ENCODE data around the gene FOXP1. TPM values are rescaled to one million over a fixed set of nuclear protein-coding genes. Genes with fewer than 3 reads are reported as not detected.
A peak's percentile ranks its signal among the peaks of the same experiment; 100 is the strongest.

The FOXP1 gene
- total and polyA plus RNA-seq, 7 experiments from 2014 or later = 104 to 537 (median 444) TPM

DNA sequence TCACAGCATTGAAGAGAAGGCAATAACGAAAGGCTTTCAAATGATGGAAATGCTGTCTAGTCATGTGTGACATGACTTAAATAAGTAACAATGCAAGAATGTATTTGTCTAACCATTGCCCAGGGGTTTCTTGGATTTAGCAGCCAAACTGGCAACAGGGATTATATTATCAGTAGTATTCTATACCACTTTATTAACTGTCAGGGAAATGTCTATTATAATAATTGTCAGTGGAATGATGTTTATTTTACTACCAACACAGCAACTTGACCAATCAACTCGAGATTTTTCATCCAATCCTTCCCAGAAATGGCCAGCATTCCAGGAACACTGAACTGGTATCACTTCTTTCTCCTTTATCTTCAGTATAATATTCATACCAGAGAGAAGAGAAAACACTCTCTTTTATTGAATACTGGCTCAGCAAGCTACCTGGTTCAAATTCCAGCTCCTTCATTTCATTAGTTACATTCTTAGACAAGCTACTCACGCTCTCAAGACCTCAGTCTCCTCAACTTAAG lies 66.2 kb downstream of the FOXP1 start:
- Mint-ChIP-seq H3K27me3 (no peaks in the 10 kb centered on the region), H3K36me3 (peaks cover 0 to 3% (median 0%) of the 10 kb centered on the region in 5 donors), H3K27ac (no peak overlapping the region), H3K4me1 (peaks cover 0 to 12% (median 8%) of the 10 kb centered on the region in 7 donors), H3K4me3 (no peak overlapping the region), H3K9me3 (peaks cover 0 to 2% (median 0%) of the 10 kb centered on the region in 11 donors)
- POLR2A ChIA-PET = interaction anchor here (0.6 kb wide), 1 partner anchor 457 kb away, joined by 3 read pairs; no protein-coding TSS in a partner anchor
- ATAC-seq (no peak), DNase-seq (no peak)
- H3K9me3 ChIP-seq (ENCODE audit: control insufficient read depth in 2 of 3, low read length in 3 of 3) = no peaks in the 10 kb centered on the region
- H3K4me3 ChIP-seq (ENCODE audit: low read length) = no peak overlapping the region
- H3K36me3 ChIP-seq (ENCODE audit: control insufficient read depth in 2 of 3, insufficient read depth in 3 of 3, low read length in 3 of 3) = no peaks in the 10 kb centered on the region
- no peak overlapping the region for H3K27ac ChIP-seq (ENCODE audit: low read depth, low read length)
- H3K27me3 ChIP-seq (ENCODE audit: control insufficient read depth in 2 of 2, insufficient read depth in 2 of 2, low read length in 2 of 2) = no peaks in the 10 kb centered on the region
- H3K4me1 ChIP-seq (ENCODE audit: control insufficient read depth in 2 of 2, insufficient read depth in 2 of 2, low read length in 2 of 2) = peaks cover 0 to 2% of the 10 kb centered on the region in 2 donors
- intact Hi-C loops (cut with micrococcal nuclease) = loop anchor here in 1 of 2 donors (10.0 kb wide), 1 partner anchor 563 kb away; no protein-coding TSS in a partner anchor
- CTCF ChIA-PET = interaction anchor here (0.7 kb wide), 1 partner anchor 203 kb away, joined by 4 read pairs; no protein-coding TSS in a partner anchor

- Histone ChIP-seq H3K36me3 (ENCODE audit: control insufficient read depth in 2 of 3, insufficient read depth in 3 of 3, low read length in 3 of 3) (no peaks in the 10 kb centered on the region), H3K4me1 (ENCODE audit: control insufficient read depth in 2 of 2, insufficient read depth in 2 of 2, low read length in 2 of 2) (peaks cover 5 to 18% of the 10 kb centered on the region in 2 donors), H3K27me3 (ENCODE audit: control insufficient read depth in 2 of 2, insufficient read depth in 2 of 2, low read length in 2 of 2) (no peaks in the 10 kb centered on the region), H3K4me3 (ENCODE audit: low read length) (no peak overlapping the region), H3K9me3 (ENCODE audit: control insufficient read depth in 2 of 3, low read length in 3 of 3) (no peaks in the 10 kb centered on the region), H3K27ac (ENCODE audit: low read depth, low read length) (no peak overlapping the region)
- ATAC-seq (no peak), DNase-seq (no peak)
- peaks cover 0 to 2% (median 0%) of the 10 kb centered on the region in 11 donors for H3K9me3 Mint-ChIP-seq
- CTCF ChIA-PET = no interaction called here
- peak overlapping the region in 2 of 9 donors; percentile 6 to 33 for H3K27ac Mint-ChIP-seq
- peaks cover 0 to 3% (median 0%) of the 10 kb centered on the region in 5 donors for H3K36me3 Mint-ChIP-seq
- intact Hi-C loops (cut with micrococcal nuclease) = loop anchor here in 1 of 2 donors (10.0 kb wide), 1 partner anchor 561 kb away; no protein-coding TSS in a partner anchor
- POLR2A ChIA-PET = interaction anchor here (0.7 kb wide), 1 partner anchor 12 kb away, joined by 3 read pairs; no protein-coding TSS in a partner anchor
- H3K4me1 Mint-ChIP-seq = peaks cover 0 to 25% (median 10%) of the 10 kb centered on the region in 7 donors
- H3K27me3 Mint-ChIP-seq = no peaks in the 10 kb centered on the region
- no peak overlapping the region for H3K4me3 Mint-ChIP-seq
Observed at GRCh38 chr3:71515636-71516365, 67.7 kb downstream of the FOXP1 start.

GRCh38 chr3:71514621-71515020 lies 68.9 kb downstream of the FOXP1 start:
- intact Hi-C loops (cut with micrococcal nuclease) = loop anchor here (5.0 to 10.0 kb wide), 8 partner anchors 68 to 982 kb away; partner anchors contain the start of gene FOXP1 (in 1 of the 2)
- no peaks in the 10 kb centered on the region for H3K36me3 ChIP-seq (ENCODE audit: control insufficient read depth in 2 of 3, insufficient read depth in 3 of 3, low read length in 3 of 3)
- Mint-ChIP-seq H3K36me3 (peaks cover 0 to 3% (median 0%) of the 10 kb centered on the region in 5 donors), H3K27ac (no peak overlapping the region), H3K4me1 (peaks cover 1 to 33% (median 14%) of the 10 kb centered on the region in 7 donors), H3K9me3 (no peaks in the 10 kb centered on the region), H3K4me3 (no peak overlapping the region), H3K27me3 (no peaks in the 10 kb centered on the region)
- peaks cover 5 to 22% of the 10 kb centered on the region in 2 donors for H3K4me1 ChIP-seq (ENCODE audit: control insufficient read depth in 2 of 2, insufficient read depth in 2 of 2, low read length in 2 of 2)
- no peak overlapping the region for H3K4me3 ChIP-seq (ENCODE audit: low read length)
- H3K9me3 ChIP-seq (ENCODE audit: control insufficient read depth in 2 of 3, low read length in 3 of 3) = no peaks in the 10 kb centered on the region
- no peak overlapping the region for H3K27ac ChIP-seq (ENCODE audit: low read depth, low read length)
- ATAC-seq (no peak), DNase-seq (no peak)
- CTCF ChIA-PET = interaction anchor here (0.6 to 0.7 kb wide), 2 partner anchors 82 to 299 kb away, joined by 5 read pairs; no protein-coding TSS in a partner anchor
- no peaks in the 10 kb centered on the region for H3K27me3 ChIP-seq (ENCODE audit: control insufficient read depth in 2 of 2, insufficient read depth in 2 of 2, low read length in 2 of 2)
- POLR2A ChIA-PET = interaction anchor here (0.5 kb wide), 1 partner anchor 112 kb away, joined by 3 read pairs; no protein-coding TSS in a partner anchor

DNA sequence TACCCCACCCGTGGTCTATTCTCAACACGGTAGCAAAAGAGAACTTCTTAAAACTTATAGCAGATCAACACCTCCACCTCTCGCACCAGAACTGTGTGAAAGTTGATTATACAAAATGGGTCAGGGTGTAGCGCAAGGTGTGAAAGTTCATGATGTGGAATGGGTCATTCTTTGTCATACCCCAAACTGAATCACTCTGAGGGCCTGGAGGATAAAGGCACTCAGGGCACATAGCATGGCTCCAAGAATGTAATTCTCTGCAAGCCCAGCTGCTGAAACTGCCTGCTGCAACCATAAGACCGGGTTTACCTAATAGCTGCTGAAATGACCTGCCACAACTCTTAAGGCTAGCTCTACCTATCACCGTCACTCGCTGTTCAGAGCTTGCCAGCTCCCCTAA lies 70.0 kb downstream of the FOXP1 start:
- CTCF ChIA-PET = interaction anchor here (0.6 to 1.0 kb wide), 3 partner anchors 53 to 199 kb away, joined by 3 to 5 read pairs (median 4); no protein-coding TSS in a partner anchor
- Histone ChIP-seq H3K4me3 (ENCODE audit: low read length) (no peak overlapping the region), H3K27ac (ENCODE audit: low read depth, low read length) (no peak overlapping the region), H3K27me3 (ENCODE audit: control insufficient read depth in 2 of 2, insufficient read depth in 2 of 2, low read length in 2 of 2) (no peaks in the 10 kb centered on the region), H3K4me1 (ENCODE audit: control insufficient read depth in 2 of 2, insufficient read depth in 2 of 2, low read length in 2 of 2) (peaks cover 5 to 22% of the 10 kb centered on the region in 2 donors), H3K36me3 (ENCODE audit: control insufficient read depth in 2 of 3, insufficient read depth in 3 of 3, low read length in 3 of 3) (no peaks in the 10 kb centered on the region), H3K9me3 (ENCODE audit: control insufficient read depth in 2 of 3, low read length in 3 of 3) (no peaks in the 10 kb centered on the region)
- H3K36me3 Mint-ChIP-seq = peaks cover 0 to 2% (median 0%) of the 10 kb centered on the region in 5 donors
- intact Hi-C loops (cut with micrococcal nuclease) = loop anchor here (2.0 to 10.0 kb wide), 12 partner anchors 69 to 981 kb away; partner anchors contain the start of gene FOXP1 (in 1 of the 2)
- POLR2A ChIA-PET = no interaction called here
- ATAC-seq (no peak), DNase-seq (no peak)
- no peak overlapping the region for H3K4me3 Mint-ChIP-seq
- H3K27me3 Mint-ChIP-seq = no peaks in the 10 kb centered on the region
- no peak overlapping the region for H3K27ac Mint-ChIP-seq
- peaks cover 11 to 44% (median 19%) of the 10 kb centered on the region in 7 donors for H3K4me1 Mint-ChIP-seq
- H3K9me3 Mint-ChIP-seq = no peaks in the 10 kb centered on the region

DNA sequence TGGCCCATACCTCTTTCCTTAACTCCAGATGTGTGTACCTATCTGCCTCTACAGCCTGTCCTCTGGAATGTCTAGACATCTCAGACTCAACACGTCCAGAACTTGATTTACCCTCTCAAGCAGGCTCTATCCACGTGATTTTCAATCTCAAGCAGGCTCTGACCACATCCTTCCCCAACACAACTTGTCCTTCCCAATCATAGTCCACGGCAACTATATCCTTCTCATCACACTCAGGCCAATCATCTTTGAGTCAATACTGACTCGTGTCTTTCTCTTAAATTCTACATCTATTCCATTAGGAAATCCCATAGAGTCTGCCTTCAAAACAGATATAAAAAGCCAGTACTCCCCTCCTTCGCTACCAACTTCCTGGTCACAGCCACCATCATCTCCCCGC lies 70.4 kb downstream of the FOXP1 start:
- CTCF ChIA-PET = interaction anchor here (0.6 to 1.0 kb wide), 7 partner anchors 52 to 507 kb away, joined by 3 to 5 read pairs (median 4); no protein-coding TSS in a partner anchor
- peaks cover 5 to 22% of the 10 kb centered on the region in 2 donors for H3K4me1 ChIP-seq (ENCODE audit: control insufficient read depth in 2 of 2, insufficient read depth in 2 of 2, low read length in 2 of 2)
- POLR2A ChIA-PET = no interaction called here
- Mint-ChIP-seq H3K27me3 (no peaks in the 10 kb centered on the region), H3K36me3 (peaks cover 0 to 2% (median 0%) of the 10 kb centered on the region in 5 donors), H3K4me1 (peaks cover 11 to 48% (median 19%) of the 10 kb centered on the region in 7 donors), H3K9me3 (no peaks in the 10 kb centered on the region), H3K4me3 (no peak overlapping the region), H3K27ac (no peak overlapping the region)
- DNase-seq (no peak), ATAC-seq (no peak)
- H3K4me3 ChIP-seq (ENCODE audit: low read length) = no peak overlapping the region
- no peaks in the 10 kb centered on the region for H3K27me3 ChIP-seq (ENCODE audit: control insufficient read depth in 2 of 2, insufficient read depth in 2 of 2, low read length in 2 of 2)
- intact Hi-C loops (cut with micrococcal nuclease) = loop anchor here (2.0 to 10.0 kb wide), 12 partner anchors 69 to 981 kb away; partner anchors contain the start of gene FOXP1 (in 1 of the 2)
- no peaks in the 10 kb centered on the region for H3K36me3 ChIP-seq (ENCODE audit: control insufficient read depth in 2 of 3, insufficient read depth in 3 of 3, low read length in 3 of 3)
- no peaks in the 10 kb centered on the region for H3K9me3 ChIP-seq (ENCODE audit: control insufficient read depth in 2 of 3, low read length in 3 of 3)
- H3K27ac ChIP-seq (ENCODE audit: low read depth, low read length) = no peak overlapping the region

GRCh38 chr3:71512544-71512943 lies 71.0 kb downstream of the FOXP1 start:
- H3K4me3 Mint-ChIP-seq = no peak overlapping the region
- Histone ChIP-seq H3K9me3 (ENCODE audit: control insufficient read depth in 2 of 3, low read length in 3 of 3) (no peaks in the 10 kb centered on the region), H3K27me3 (ENCODE audit: control insufficient read depth in 2 of 2, insufficient read depth in 2 of 2, low read length in 2 of 2) (no peaks in the 10 kb centered on the region), H3K36me3 (ENCODE audit: control insufficient read depth in 2 of 3, insufficient read depth in 3 of 3, low read length in 3 of 3) (no peaks in the 10 kb centered on the region), H3K4me1 (ENCODE audit: control insufficient read depth in 2 of 2, insufficient read depth in 2 of 2, low read length in 2 of 2) (peaks cover 5 to 22% of the 10 kb centered on the region in 2 donors), H3K4me3 (ENCODE audit: low read length) (no peak overlapping the region), H3K27ac (ENCODE audit: low read depth, low read length) (peak overlapping the region; percentile 36)
- intact Hi-C loops (cut with micrococcal nuclease) = loop anchor here (1.0 to 10.0 kb wide), 22 partner anchors 25 to 980 kb away; partner anchors contain the start of gene FOXP1 (in 1 of the 2)
- no peak for ATAC-seq
- peaks cover 11 to 51% (median 22%) of the 10 kb centered on the region in 7 donors for H3K4me1 Mint-ChIP-seq
- ChIA-PET POLR2A (interaction anchor here (0.5 kb wide), 1 partner anchor 80 kb away, joined by 3 read pairs; no protein-coding TSS in a partner anchor), CTCF (interaction anchor here (0.6 to 1.8 kb wide), 7 partner anchors 10 to 507 kb away, joined by 3 to 6 read pairs (median 3); no protein-coding TSS in a partner anchor)
- no peaks in the 10 kb centered on the region for H3K27me3 Mint-ChIP-seq
- no peak for DNase-seq
- peak overlapping the region in 4 of 9 donors; percentile 69 to 91 (median 83) for H3K27ac Mint-ChIP-seq
- no peaks in the 10 kb centered on the region for H3K9me3 Mint-ChIP-seq
- peaks cover 0 to 2% (median 0%) of the 10 kb centered on the region in 5 donors for H3K36me3 Mint-ChIP-seq

Data from naive thymus-derived CD4-positive, alpha-beta T cell (primary cell).